HG03521 (cell line): ENCODE results near the gene FAM50B.
A peak's percentile ranks its signal among the peaks of the same experiment; 100 is the strongest.

Source experiments
- ATAC-seq: cut with Tn5 transposase; IDR thresholded peaks from one replicate; pipeline ENCODE4 v1.9.1; 2021; ENCODE audit warnings: mild to moderate bottlenecking, moderate library complexity; ENCODE audit not compliant: unreplicated experiment

The FAM50B gene

GRCh38 chr6:3848925-3849605 lies at the start of gene FAM50B:
Gene FAM50B (plus strand): TSS chr6:3849373. CDS start chr6:3849812, 439 bp downstream.
- ATAC-seq, result peak; percentile 94

- ATAC-seq, result no peak
Observed at GRCh38 chr6:3799719-3800118, 49.5 kb upstream of the FAM50B start.

GRCh38 chr6:3800850-3801591 lies 48.2 kb upstream of the FAM50B start:
- no peak for ATAC-seq

- ATAC-seq, result no peak
Observed at GRCh38 chr6:3801960-3802359, 47.2 kb upstream of the FAM50B start.

GRCh38 chr6:3803627-3804468 lies 45.3 kb upstream of the FAM50B start:
- ATAC-seq, result no peak

DNA sequence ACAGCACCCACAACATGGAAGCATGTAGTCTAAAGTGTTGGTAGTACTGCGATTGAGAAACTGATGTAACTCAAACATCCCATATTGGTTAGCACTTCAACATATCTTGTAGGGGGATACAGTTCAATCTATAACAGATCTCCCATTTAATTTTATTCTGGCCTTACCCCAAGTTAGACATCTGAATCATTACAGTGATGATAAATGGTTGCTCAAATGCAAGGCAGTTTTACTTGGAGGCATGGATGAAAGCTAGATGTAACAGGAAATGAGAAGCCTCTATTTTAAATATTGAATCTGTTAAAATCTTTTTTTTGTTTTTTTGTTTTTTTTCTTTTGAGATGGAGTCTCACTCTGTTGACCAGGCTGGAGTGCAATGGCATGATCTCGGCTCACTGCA lies 44.2 kb upstream of the FAM50B start:
- ATAC-seq, result no peak

GRCh38 chr6:3805448-3806123 lies 43.6 kb upstream of the FAM50B start:
- no peak for ATAC-seq

DNA sequence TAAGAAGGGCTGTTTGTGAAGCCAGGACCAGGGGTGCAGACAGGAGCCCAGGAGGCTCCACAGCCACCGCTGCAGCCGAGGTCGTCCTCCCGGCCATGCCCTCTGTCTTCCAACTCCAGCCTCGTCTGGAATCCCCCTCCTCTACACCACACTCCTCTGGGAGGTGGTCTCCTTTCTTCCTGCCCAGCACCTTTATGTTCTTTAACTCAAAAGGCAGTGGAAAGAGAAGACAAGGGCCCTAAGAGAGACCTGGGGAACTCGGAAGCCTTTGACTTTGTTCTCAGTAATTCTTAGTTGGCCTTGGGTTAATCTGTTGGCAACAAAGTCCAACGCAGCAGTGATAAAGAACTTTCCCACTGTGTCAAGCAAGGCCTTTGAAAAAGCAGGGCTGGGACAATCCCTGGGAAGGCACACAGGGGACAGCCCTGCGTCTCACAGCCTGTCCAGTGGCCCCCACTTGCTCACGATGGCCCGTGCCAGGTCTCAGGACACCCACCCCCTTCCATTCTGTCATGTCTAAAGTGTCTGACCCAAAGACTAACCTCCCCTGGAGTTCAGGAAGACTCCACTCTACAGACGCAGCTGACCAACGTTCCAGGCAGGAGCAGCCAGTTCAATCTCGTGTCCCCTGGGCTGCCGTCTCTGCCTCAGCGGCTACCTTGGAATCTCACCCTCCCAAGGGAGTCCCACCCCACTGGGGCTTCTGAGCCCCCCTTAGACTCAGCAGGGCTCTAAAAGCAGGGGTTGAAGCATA lies 42.8 kb upstream of the FAM50B start:
- ATAC-seq, result no peak

- ATAC-seq, result no peak
Observed at GRCh38 chr6:3808199-3808598, 41.0 kb upstream of the FAM50B start.

DNA sequence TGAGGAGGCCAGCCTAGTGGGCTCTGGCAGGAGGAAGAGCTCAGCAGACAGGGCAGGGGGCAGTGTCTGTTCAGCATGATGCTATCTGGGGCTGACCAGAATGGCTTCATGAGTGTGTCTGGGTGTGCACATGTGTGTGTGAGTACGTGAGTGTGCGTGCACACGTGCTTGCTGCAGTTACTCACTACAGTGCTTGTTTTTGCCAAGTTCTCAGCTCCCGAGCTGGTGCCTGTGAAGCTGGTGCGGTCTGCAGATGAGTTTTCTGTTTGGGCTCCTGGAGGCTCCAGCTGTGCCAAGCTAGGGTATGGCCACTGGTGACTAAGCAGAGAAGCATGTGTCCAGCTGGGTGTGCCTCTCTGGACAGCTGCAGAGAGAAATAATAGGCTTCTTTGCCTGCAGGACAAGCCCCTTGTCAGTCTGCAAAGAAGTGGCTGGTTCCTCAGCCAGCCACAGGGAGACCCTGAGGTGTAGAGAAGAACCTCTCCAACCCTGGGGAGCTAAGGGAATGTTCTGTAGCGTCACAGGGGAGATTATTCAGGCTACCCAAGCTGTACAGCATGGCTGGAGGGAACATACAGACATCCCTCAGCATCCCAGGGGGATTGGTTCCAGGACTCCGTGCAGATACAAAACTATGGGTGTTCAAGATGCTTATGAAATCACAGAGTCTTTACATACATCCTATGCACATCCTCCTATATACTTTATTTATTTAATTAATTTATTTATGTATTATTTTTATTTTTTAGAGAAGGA lies 40.2 kb upstream of the FAM50B start:
- ATAC-seq, result no peak

GRCh38 chr6:3809515-3809891 lies 39.7 kb upstream of the FAM50B start:
- ATAC-seq, result no peak

- no peak for ATAC-seq
Observed at GRCh38 chr6:3809982-3810381, 39.2 kb upstream of the FAM50B start.

DNA sequence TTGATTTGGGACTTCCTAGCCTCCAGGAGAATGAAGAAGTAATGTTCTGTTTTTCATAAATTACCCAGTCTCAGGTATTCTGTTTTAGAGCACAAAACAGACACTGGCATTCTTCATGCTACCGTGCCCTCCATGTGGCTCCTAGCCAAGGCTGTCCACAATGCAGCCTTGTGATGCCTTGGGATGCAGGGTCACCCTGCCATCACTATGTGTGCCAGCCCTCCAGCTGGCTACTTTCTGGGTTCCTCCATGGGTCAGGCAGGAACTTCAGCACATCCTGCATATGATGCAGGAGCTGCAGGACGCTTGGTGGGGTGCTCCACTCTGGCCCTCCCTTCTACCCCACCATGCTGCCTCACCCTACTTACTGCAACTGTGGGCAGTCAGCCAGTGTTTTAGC lies 38.0 kb upstream of the FAM50B start:
- no peak for ATAC-seq

- ATAC-seq, result no peak
Observed at GRCh38 chr6:3812596-3812995, 36.6 kb upstream of the FAM50B start.

DNA sequence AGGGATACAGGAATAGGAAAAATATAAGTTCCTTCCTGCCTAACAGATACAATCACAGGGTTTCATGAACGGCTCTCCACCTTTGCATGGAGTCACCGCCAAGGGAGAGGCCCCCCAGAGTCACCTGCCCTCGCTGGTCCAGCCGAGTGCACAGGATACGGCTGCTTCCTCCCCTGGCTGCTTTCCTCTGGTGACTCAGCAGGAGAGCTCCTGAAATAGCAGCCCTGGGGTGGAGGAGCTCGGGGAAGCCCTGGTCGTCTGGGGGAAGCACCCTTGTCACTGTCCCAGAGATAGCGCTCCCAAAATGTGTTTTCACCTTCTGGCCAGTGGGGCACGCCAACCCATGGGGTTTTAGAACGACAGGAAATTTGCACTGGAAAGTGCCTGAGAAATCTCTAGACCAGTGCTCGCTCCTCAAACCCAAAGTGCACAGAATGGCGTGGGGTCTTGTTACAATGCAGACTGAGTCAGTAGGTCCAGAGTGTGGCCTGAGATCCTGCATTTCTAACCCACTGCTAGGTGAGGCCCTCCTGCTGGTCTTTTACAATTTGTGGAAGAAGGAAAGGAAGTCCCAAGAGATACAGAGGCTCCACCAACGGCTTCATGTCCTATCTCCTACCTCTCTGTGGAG lies 35.9 kb upstream of the FAM50B start:
- no peak for ATAC-seq

- ATAC-seq, result no peak
Observed at GRCh38 chr6:3813918-3814317, 35.3 kb upstream of the FAM50B start.

DNA sequence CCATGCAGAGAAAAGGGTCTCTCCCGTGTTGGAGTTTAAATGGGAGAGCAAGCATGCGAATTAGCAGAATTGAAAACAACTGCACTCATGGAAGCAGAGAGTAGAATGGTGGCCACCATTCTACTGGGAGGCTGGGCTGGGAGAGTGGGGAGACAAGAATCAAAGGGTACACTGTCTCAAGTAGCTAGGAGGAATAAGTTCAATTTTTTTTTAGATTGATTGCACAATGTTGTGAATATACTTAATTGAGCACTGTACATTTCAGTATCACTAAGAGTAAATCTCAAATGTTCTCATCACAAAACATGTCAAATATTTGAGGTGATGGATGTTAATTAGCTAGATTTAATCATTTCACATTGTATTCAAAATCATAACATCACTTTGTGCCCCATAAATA lies 34.6 kb upstream of the FAM50B start:
- no peak for ATAC-seq

DNA sequence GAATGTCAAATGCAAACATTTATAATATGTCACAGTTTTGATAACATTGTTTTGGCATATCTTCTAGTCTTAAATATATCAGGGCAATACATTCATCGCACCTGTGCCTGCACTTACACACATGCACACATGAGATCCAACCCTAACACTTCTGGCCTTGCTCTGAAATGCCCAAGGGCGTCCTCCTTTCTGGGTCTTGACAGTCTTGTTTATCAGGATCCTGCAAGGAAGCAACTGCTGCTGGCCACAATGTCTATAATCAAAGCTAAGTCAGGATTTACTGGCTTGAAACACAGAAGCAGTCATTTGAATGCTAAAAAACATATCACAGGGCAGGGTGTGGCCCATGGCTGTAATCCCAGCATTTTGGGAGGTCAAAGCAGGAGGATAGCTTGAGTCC lies 32.9 kb upstream of the FAM50B start:
- ATAC-seq, result no peak
